Breast epithelium (tissue), 4 donors: ENCODE data around the gene PMEL. TPM values are rescaled to one million over a fixed set of nuclear protein-coding genes. Genes with fewer than 3 reads are reported as not detected.

ENCODE experiments used
- DNase-seq, 2 donors: peaks; one replicate each; pipeline ENCODE4 v3.0.0-alpha.2; 2019; ENCODE audit warnings: low spot score in 2 of 2
- H3K27ac ChIP-seq, 2 donors: fragments of 200-600 bp; sonication (generic) in 1 of 2; one replicate each; pipeline ENCODE4 v1.5.1; 2016 to 2019; ENCODE audit warnings: mild to moderate bottlenecking in 1 of 2
- H3K27me3 ChIP-seq, 2 donors: fragments of 200-600 bp; sonication (generic) in 1 of 2; one replicate each; pipeline versions ENCODE4 v1.5.1 to v1.6.0; 2017 to 2019; ENCODE audit warnings: control low read depth in 1 of 2, mild to moderate bottlenecking in 1 of 2
- H3K36me3 ChIP-seq: fragments of 200-600 bp; one replicate; pipeline ENCODE4 v1.5.1; 2019
- H3K4me1 ChIP-seq, 2 donors: fragments of 200-600 bp; sonication (generic); one replicate each; pipeline ENCODE4 v1.5.1; 2016 to 2019; ENCODE audit warnings: control low read depth in 1 of 2
- H3K4me3 ChIP-seq, 3 donors: fragments of 200-600 bp; sonication (generic); 1 replicate in 2 of 3; 2 replicates in 1 of 3; pipeline ENCODE4 v1.5.1; 2016 to 2019; ENCODE audit warnings: mild to moderate bottlenecking in 3 of 3, moderate library complexity in 2 of 3
- H3K9me3 ChIP-seq, 2 donors: fragments of 200-600 bp; sonication (generic) in 1 of 2; one replicate each; pipeline ENCODE4 v1.5.1; 2016 to 2019; ENCODE audit warnings: control low read depth in 1 of 2
- CTCF ChIP-seq, 3 donors: fragments of 450-650 bp; IDR thresholded peaks; one replicate each; pipeline ENCODE4 v1.5.1; 2016 to 2017; ENCODE audit warnings: antibody characterized with exemption in 3 of 3, mild to moderate bottlenecking in 3 of 3, moderate library complexity in 3 of 3
- POLR2A ChIP-seq: fragments of 450-650 bp; IDR thresholded peaks from one replicate; pipeline ENCODE4 v1.6.1; 2016; ENCODE audit warnings: antibody characterized with exemption, mild to moderate bottlenecking, moderate library complexity
- POLR2AphosphoS5 ChIP-seq, 3 donors: sonication (generic); formaldehyde crosslinking; IDR thresholded peaks; one replicate each; pipeline ENCODE4 v1.6.1; 2017; ENCODE audit warnings: antibody characterized with exemption in 3 of 3
- intact Hi-C: fragments of 100-400 bp; cut with DNase I; formaldehyde crosslinking; loops from one replicate; pipeline ENCODE4 v1.15.1; 2023; ENCODE audit warnings: low total_unique reads
- total RNA-seq, 3 donors: library from RNA; depleted of rRNA; stranded (reverse); fragments of >200 nt; gene quantifications; one replicate each; pipeline ENCODE4 v1.1.0, GENCODE V29; 2016

Gene PMEL
- total RNA-seq, 3 donors from 2014 or later, result 4.7 to 18.7 (median 7.4) TPM

DNA sequence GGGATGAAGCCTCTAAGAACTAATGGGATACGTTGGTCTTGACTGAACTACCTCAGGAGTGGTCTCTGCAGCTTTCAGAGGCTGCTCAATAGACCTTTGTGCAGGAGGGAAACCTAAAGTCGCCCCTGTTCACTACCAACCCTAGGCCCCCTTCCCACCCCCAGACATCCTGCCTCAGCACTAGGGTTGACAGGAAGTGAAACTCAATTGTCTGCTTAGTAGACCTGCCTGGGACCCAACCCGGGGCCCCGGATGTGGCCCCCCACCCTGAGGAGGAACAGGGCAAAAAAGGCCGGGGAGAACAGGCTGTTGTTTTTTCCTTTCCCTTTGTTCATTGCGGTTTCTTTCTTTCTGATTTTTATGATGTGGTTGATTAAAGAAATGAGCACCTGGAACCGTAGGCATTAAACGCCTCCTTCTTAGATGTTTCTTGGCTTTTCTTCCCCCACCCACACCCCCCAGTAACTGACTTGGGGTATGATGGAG is 36.5 kb downstream of the PMEL start:
- H3K4me1 ChIP-seq, result peaks cover 4 to 20% of the 10 kb centered on the region in 2 donors
- H3K9me3 ChIP-seq, result no peaks in the 10 kb centered on the region
- no peak overlapping the region for H3K4me3 ChIP-seq
- TF ChIP-seq POLR2A (no peak), CTCF (IDR thresholded peaks at IDR 0.05) (no peak), POLR2AphosphoS5 (IDR thresholded peaks at IDR 0.05) (no peak)
- intact Hi-C loops, result no loop called here
- H3K27ac ChIP-seq, result peak overlapping the region; percentile 15 to 56
- no peaks in the 10 kb centered on the region for H3K36me3 ChIP-seq
- H3K27me3 ChIP-seq, result no peaks in the 10 kb centered on the region
- DNase-seq, result no peak

DNA sequence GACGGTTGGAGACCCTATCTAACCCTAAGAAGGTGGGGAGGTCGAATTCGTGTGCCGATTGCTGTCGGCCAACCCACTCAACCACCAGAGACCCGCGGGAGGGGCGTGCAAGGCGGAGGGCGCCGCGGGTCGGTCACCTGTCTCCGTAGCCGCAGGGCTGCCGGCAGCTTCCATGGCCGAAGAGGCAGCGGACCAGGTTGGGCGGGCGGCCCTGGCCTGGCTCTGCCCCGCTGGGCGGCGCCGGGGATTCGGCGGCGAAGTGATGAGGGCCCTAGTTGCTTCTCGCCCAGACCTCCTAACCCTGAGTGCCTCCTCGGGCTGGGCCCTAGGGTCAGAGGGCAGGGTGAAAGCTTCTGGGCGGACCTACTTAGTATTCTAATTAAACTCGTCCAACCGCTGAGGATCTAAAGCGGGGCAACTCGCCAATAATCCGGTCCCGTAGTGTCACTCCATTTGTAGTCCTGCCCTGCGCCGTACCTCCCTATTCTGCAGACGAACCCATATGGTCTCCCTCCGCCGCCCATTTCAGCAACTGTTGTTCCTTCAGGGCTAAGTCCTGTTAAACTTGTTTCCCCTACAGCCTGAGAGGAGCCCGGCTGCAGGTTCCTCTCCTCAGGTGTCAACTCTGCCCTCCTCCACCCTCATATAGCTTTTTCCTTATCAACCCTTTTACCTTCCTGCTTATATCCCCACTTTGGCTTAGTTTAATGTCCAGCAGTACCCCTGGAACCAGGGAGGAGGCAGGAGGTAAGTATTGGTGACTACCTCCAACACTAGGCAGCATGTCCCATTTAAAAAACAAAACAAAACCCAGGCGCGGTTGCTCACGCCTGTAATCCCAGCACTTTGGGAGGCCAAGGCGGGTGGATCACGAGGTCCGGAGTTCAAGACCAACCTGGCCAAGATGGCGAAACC is 38.0 kb downstream of the PMEL start, which contains the start of gene PYM1:
Gene PYM1 (minus strand): TSS at position 307 of the 915 bp plus-strand sequence. CDS start 133 bp downstream, at position 174.
- TF ChIP-seq POLR2AphosphoS5 (IDR thresholded peaks at IDR 0.05), result peak in 1 of 3 donors; percentile 42
- TF ChIP-seq POLR2A, result peak; percentile 50
- TF ChIP-seq CTCF (IDR thresholded peaks at IDR 0.05), result peak in 1 of 3 donors; percentile 6
- H3K9me3 ChIP-seq, result no peaks in the 10 kb centered on the region
- H3K27ac ChIP-seq, result peak within 1 kb of the TSS; percentile 97 to 99
- intact Hi-C loops, result no loop called here
- no peaks in the 10 kb centered on the region for H3K27me3 ChIP-seq
- peak within 1 kb of the TSS; percentile 79 to 95 (median 95) for H3K4me3 ChIP-seq
- H3K36me3 ChIP-seq, result no peaks in the 10 kb centered on the region
- peak; percentile 76 to 78 for DNase-seq
- peaks cover 4 to 13% of the 10 kb centered on the region in 2 donors for H3K4me1 ChIP-seq

DNA sequence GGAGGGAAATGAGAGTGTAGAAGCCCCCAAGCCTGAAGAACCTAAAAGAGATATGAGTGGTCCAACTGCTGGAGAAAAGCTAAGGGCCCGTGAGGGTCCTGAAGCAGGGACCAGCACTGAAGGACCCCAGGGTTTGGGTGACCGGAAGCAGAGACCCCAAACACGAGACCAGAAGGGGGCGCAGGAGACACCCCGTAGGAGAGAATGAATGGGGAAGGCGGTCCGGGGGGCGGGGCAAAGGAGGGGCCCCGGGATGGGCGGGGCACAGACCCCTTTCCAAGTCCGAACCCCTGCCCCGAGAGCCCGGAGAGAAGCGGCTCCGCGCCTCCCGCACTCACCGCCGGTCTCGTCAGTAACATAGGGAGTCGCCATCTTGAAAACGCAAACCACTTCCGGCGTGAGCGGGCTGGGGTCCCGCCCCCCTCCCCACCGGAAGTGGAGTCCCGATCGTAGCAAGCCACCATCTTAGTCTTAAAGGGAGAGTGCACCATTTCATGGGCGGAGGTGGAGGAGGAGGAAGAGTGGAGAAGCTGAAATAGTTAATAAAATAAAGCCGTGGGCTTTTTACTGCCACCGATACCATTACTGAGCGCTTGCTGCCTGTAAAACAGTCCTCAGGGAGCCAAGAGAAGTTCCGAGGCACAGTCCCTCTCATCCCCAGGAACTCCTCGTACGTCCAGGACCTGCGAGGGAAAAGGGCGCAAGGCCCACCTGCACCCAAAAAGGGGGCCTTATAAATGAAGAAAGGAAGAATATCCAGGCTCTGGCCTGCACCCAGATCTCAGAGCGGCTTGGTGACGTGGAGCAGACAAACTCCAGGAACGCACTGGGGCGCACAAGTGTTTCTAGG is 38.9 kb downstream of the PMEL start:
- Histone ChIP-seq H3K9me3 (no peaks in the 10 kb centered on the region), H3K4me1 (peaks cover 4 to 5% of the 10 kb centered on the region in 2 donors), H3K36me3 (no peaks in the 10 kb centered on the region), H3K27me3 (no peaks in the 10 kb centered on the region), H3K27ac (peak overlapping the region; percentile 97 to 99), H3K4me3 (peak overlapping the region; percentile 79 to 95 (median 95))
- intact Hi-C loops, result no loop called here
- peak; percentile 21 to 55 (median 54) for TF ChIP-seq CTCF (IDR thresholded peaks at IDR 0.05)
- peak in 2 of 3 donors; percentile 27 to 69 for TF ChIP-seq POLR2AphosphoS5 (IDR thresholded peaks at IDR 0.05)
- peak; percentile 38 for TF ChIP-seq POLR2A
- peak; percentile 87 to 88 for DNase-seq

DNA sequence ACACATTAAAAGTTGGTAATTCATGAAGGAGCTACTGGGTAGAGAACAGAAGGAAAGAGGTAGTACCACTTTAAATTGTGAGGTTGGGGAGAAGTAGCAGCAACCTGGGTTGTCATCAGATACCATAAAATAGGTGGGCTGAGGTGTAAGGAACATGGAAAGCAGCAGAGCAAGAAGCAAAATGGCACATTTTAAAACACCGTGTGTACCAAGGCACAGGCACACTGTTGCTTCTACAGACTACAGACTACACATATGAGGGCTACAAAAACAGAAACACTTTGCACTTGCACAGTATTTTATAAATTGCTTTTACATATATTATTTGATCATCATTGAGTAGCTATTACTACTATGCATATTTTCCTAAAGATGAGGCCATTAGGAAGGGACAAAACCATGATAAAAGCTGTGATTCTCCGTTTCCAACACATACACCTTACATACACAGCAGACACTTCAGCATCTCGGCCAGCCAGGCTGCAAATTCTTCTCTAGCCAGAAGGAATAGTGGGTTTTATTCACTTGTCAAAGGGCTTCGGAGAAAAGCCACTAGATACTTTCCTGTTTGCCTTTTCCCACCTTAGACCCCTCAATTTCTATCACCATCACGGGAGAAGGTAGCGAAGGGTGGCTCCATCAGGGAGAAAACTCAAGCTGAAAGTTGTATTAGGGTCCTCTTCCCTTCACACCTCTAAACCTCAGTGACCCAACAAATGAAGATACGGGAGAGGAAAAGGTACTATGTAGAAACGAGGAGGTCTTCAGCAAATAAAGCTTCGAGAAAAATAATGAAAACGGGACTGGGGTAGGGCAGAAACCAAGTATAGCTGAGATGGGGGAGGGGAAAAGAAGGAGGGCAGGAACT is 39.7 kb downstream of the PMEL start:
- Histone ChIP-seq H3K4me1 (peaks cover 4% of the 10 kb centered on the region in 2 donors), H3K4me3 (peak overlapping the region; percentile 79 to 95 (median 95)), H3K27me3 (no peaks in the 10 kb centered on the region), H3K9me3 (no peaks in the 10 kb centered on the region), H3K36me3 (no peaks in the 10 kb centered on the region), H3K27ac (peak overlapping the region; percentile 97 to 99)
- TF ChIP-seq POLR2A (no peak), CTCF (IDR thresholded peaks at IDR 0.05) (no peak), POLR2AphosphoS5 (IDR thresholded peaks at IDR 0.05) (no peak)
- intact Hi-C loops, result no loop called here
- no peak for DNase-seq
